ENCODE results near the gene CLIC3.

Gene CLIC3

DNA sequence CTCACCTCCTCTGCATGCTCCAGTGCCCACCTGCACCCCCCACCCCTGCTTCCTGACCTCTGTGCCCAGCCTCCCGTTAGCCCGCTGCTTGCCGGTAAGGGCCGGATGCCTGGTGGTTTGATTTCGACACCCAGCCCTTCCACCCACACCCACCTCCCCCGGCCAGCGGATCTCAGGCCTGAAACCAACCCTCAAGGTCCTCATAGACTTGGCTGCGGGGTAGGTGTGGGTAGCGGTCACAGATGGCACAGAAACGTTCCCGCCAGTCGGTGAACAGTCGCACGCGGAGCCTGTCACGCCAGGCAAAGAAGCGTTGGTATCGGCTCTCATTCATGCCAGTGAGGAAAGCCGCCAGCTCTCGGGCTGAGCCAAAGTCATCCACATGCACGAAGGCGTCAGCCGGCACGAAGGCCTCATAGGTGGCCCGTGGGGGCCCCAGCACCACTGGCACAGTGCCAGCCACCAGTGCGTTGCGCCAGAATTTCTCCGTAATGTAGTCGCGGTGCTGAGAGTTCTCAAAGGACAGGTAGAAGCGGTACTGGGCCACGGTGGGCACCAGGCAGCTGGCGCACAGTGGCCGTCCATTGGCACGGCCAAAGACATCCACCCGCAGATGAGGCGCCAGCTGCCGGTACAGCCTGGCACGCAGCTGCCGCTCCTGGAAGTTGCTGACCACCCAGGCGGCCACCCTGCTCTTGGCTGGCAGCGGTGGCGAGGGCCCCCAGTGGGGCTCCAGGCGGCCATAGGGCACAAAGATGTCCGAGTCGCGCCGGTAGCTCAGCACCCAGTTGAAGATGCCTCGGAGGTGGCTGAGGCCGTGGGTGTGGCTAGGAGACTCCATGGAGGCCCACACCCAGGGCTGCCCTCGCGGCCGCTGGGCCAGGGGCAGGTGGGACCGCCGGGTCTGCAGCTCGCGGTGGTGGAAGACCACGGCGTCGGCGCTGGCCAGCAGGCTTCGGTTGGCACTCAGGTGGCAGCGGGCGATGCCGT, 34.5 kb upstream of the CLIC3 start:
- DNase-seq (ENCODE audit: low spot score) = no peak

DNA sequence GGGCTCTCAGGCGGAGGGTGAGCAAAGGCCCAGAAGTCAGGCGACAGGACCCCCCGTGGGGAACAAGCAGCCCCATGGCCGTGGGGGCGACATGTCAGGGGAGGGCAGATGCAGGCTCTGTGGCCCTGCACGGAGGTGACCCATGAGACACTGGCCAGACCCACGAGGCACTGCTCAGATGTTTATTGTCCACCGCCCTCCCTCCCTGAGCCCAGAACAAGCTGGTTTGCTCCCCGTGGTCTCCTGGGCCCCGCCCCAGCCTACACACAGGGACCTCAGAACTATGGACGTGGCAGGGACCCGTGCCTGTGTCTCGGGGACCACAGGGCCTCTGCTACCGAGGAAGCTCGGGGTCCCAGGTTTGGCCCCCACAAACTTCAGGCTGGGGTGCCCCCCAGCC, 33.6 kb upstream of the CLIC3 start:
- no peak for DNase-seq (ENCODE audit: low spot score)

DNA sequence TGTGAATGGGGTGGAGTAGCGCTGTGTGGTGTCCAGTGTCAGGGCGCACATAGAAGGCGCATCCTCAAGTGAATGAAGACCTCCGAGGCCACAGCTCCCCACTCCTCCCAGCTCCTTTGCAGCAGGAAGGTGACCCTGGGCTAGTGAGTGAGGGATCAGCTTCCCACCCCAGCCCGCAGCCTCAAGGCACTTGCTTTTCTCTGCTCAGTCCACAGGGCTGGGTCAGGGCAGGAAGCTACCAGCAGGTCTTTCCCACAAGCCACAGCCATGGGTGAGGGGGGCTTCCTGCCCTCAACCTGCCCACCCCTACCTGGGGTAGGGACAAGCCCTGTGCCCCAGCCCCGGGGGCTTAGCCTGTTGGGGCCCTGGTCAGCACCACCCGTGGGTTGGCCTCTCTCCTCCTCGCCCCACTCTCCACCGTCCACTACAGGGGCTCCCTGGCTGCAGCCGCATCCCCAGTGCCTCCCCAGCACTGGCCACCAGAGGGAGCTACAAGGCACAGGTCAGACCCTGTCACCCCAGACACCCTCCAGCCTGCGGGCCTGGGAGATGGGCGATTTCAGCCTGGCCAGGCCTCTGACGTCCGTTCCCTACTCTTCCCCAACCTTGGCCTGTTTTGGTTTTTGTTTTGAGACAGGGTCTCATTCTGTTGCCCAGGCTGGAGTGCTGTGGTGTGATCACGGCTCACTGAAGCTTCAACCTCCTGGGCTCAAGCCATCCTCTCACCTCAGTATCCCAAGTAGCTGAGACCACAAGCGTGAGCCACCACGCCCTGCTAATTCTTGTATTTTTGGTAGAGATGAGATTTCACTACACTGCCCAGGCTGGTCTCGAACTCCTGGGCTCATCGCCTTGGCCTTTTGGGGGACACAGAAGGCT, 32.9 kb upstream of the CLIC3 start:
- DNase-seq (ENCODE audit: low spot score) = peak; percentile 68

DNA sequence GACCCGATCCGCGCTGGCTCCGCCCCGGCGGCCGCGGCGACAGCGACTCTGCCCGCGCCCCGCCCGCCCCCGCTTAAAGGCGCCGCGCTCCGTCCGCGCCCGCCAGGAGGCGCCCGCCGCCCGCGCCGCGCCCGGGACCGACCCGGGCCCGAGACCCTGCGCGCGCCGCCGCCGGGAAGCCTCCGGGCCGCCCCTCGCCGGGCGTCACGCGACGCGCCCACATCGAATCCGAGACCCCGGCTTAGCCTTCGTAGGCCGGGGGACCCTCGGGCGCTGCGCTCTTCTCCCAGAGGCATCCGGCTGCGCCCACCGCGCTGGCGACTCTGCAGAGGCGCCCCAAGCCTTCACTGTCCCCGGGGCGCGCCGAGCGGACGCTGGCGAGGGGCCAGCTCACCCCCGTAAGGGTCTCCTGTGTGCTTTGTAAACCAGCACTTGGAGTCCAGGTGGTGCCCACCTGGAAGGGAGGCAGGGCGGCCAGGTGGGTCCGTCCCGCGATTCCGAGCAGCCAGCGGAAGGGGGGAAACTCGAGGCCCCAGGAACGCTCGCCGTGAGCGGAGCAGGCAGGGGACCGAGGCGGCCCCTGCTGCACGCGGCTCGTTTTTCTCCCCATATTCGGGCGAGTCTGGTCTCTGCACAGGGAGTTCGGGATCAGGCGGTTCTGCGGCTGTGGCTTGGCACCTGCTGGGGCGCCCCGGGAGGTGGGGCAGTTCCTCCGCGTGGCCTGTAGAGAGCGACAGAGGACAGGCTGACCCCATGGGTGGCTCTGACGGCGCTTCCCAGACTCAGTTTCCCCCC, 32.1 kb upstream of the CLIC3 start:
- DNase-seq (ENCODE audit: low spot score) = peak; percentile 62

DNA sequence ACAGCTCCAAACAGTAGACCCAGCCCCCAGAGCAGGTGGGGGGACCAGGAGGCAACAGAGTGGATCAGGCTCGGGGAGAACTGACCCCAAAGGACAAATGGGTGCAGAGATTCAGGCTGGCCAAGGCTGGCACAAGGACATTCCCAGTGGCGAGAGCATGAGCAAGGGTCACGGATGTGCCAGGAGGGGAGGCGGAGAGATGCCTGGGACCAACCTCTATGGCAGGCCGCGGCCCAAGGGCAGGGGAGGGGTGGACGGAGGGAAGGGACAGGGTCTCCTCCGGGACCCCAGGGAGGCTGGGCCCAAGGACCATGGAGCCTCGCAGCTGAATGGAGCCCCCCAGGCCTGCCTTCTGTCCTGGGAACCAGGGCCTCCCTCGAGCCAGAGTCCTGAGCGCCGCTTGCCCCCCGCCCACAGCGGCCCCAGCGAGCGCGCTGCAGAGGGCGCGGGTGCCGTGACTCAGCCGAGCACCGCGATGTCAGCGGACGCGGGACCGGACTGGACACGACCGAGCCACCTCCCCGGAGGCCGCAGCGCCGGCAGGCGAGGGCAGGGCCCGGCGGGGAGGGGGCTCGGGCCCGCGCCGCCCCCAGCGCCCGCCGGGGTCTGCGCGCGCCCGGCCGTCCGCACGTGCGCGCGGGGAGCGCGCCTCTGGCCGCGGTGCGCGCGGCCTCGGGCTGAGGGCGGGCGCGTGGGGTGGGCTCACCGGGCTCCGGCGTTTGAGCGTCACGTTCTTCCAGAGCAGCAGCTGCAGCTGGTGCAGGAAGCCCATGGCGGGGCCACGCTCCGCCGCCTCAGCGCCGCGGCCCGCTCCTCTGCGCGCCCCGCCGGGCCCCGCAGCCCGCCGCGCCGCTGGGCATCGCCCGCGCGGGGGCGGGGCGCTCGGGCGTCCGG, 31.2 kb upstream of the CLIC3 start, which contains the start of gene ABCA2:
ABCA2 (minus strand) TSS at position 869 of the 894 bp plus-strand sequence; CDS start at position 772, 97 bp downstream.
- DNase-seq (ENCODE audit: low spot score) = no peak

DNA sequence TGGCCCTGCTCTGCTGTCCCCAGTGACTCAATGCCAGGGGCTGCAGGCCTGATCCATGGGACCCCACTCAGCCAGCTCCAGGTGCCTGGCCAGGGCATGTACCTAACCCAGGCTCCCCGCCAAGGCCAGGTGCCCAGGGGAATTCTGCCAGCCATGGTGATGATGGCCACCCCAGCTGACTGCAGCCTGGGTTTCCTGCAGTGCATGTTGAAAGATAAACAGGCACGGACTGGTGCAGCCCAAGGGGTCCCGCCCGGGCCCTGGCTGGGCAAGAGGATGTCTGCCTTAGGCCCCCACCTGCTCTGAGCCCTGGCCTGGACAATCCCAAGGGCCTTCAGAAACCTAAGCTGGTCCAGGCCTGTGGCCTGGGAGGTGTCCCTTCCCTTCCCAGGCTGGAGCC, 30.5 kb upstream of the CLIC3 start:
- DNase-seq (ENCODE audit: low spot score) = no peak

DNA sequence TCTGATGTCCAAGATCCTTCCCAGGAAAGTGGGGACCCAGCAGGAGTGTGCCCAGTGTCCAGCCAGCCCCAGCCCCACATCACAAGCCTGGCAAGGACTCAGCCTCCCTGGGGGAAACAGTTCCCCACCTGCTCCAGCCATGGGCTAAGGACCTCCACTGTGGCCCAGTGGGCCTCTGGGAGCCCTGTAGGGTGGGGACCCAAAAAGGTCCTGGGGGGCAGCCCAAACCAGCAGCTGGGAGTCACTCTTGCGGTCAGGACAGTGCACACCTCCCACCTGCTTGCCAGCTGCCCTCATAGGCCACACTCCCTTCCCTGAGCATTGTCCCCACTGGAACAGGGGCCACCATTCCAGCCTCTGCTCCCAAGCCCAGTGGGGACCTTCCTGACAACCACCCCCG, 30.0 kb upstream of the CLIC3 start:
- DNase-seq (ENCODE audit: low spot score) = no peak

DNA sequence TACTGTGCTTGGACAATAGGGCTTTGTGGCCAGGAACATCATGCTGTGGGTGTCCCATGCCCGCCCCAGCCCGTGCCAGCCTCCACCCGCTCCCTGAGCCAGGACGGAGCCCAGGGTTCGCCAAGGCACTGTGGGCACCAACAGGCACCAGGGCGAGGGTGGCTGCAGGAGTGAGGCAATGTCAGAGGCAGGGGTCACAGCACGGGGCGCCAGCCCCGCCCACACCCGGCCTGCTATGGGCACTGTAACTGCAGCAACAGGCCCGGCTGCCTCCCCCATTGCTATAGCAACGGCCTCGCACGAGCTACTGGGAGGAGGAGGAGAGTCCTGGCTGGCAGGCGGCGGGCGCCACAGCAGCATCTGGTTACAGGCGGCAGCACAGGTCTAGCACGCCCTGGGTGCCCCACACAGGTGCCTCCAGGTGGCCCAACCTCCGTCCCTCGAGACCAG, 29.2 kb upstream of the CLIC3 start:
- no peak for DNase-seq (ENCODE audit: low spot score)

DNA sequence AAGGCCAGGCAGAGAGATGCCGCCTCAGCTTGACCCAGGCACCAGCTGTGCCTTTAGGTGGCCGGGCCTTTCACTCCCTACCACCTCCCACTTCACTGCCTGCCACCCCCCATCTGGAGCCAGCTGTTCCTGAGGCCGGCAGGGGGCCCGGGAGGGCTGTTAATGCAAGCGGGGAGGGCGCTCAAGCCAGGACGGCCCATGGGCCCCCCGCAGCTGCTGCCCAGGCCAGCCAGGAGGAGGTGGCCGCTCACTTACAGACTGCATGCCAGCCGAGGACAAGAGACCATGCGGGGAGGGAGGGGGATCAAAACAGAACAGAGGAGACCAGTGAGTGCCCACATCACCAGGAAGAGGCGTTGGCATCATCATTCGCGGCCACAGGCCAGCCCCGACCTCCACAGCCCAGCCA, 27.2 kb upstream of the CLIC3 start:
- DNase-seq (ENCODE audit: low spot score) = no peak

DNA sequence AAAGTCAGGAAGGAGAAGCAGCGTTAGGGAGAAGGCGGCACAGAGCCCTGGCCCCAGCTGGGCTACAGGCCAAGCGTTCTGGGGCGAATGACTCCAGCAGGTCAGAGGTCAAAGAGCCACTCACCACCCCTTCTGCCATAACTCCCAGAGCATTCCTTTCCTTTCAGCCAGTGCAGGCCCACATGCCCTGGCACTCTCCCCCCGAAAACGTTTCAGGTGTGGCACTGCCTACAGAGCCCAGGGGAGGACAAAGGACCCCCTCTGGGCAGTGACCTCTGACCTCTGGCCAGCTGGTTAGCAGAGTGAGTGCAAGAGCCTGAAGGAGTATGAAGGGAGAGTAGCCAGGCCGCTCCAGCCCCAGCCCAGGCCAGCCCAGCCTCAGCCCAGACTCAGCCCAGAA, 26.8 kb upstream of the CLIC3 start:
- DNase-seq (ENCODE audit: low spot score) = no peak

DNA sequence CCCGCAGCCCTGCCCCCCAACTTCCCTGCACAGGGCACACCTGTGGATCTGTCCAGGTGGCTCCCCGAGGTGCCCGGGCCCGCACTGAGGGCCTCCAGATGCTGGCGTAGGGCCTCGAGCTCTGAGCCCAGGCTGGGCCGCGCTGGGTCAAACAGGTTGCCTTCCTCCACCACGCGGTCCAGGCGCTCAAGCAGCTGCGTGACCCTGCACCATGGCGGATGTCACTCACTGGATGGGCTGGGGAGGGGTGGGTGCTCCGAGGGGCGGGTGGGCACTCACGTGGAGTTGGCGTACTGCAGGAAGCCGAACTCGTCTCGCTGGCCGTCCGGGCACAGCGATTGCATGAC, 26.3 kb upstream of the CLIC3 start:
- no peak for DNase-seq (ENCODE audit: low spot score)

DNA sequence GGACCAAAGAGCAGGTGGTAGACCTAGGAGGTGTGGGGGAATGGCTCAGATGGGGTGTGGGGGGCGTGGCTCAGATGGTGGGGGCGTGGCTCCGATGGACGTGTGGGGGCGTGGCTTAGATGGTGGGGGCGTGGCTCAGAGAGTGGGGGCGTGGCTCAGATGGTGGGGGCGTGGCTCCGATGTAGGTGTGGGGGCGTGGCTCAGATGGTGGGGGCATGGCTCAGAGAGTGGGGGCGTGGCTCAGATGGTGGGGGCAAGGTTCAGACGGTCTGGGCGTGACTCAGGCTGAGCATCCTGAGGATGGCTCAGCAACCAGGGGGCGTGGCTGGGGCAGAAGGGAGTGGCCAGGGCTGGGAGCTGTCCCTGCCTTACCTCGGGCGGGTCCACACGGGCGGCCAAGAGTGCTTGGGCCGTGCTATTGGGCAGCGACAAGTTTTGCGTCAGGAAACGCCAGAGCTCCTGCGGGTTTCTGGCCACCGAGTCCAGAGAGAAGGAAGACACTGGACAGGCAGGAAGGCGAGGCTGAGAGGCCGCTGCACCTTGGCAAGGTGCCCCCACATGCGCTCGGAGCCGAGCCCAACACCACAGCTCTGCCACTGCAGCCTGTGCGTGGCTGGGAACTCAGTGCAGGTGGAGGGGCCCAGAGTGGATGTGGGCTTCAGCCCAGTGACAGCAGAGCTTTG, 25.8 kb upstream of the CLIC3 start:
- peak; percentile 69 for DNase-seq (ENCODE audit: low spot score)

DNA sequence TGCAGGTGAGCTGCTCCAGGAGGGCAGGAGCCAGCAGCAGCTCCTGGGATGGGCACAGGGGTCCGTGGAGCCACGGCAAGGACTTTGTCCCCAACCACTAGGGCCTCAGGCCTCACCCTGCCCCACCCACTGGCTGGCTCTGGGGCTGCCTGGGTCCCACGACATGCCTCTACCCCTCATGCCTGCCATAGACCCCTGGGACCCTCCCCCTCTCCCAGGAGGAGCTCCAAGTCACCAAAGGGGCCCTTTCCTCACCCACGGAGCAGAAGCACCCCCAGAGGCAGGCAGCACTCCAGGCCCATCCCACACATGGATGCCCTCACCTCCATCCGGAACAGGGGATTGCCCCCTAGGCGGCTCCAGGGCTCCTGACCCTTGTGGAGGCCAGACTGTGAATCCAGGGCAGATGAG, 25.2 kb upstream of the CLIC3 start:
- DNase-seq (ENCODE audit: low spot score) = no peak

DNA sequence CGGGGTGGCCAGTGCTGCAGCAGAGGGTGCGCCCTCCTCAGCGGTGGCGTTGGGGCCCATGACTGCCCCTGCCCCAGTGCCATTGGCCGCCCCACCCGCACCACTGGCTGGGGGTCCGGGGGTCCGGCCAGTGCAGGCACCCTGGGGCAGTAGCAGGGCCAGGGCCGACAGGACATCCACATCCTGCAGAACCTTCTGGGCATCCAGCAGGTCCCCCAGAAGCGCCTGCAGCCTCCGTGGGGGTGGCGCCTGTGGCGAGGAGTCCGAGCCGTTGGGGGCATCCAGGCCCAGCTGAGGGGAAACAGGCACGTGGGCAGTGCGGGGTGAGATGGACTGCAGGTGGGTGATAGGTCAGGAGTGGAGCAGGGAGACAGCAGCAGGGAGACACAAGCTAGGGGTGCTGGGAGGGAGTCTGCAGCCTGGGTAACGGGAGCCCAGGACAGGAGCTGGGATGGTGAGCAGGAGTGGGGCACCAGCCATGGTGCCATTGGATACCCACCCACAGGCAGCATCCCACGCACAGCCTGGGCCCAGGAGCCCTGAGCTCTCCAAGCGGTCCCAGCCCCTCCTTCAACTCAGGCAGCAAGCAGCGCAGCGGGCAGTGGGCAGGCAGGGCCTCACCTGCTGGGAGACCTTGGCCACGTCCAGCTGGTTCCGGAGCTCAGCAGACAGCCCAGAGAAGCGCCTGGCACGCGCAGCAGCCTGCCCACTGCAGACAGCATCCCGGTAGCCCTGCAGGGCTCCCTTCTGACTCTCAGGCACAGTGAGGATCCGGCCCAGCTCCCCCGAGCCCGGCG, 24.6 kb upstream of the CLIC3 start:
- DNase-seq (ENCODE audit: low spot score) = no peak

DNA sequence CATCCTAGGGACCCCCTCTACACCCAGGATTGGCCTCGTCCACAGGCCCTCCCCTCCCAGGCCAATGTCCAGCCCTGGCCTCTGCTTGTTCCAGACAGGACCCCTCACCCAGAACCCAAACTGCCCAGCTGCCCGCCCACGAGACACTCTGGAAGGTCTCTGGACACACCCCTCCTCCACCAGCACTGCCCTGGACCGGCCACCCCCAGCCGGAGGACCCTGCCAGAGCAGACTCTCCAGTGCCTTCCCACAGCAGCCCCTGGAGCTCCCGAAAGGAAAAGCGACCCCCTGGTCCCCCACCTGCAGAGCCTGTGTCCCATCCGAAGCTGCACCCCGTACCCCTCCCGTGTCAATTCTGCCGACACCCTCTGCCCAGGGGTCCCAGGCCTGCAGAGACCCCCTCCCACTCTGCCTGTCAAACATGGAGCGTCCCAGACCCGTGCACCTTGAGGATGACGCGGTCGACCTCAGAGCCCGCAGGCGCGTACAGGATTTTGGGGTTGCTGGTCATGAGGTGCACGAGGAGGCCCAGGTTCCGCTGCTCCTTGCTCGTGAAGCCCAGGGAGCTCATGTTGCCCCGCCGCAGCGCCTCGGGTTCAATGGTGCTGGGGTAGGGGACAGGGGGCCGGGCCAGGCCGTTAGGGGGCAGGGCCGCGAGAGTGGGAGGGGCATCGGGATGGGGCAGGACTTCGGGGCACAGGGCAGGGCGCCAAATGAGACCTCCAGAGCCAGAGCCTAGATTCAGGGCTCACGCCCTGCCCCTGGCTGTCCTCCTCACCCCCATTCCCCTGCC, 23.7 kb upstream of the CLIC3 start:
- DNase-seq (ENCODE audit: low spot score) = no peak

DNA sequence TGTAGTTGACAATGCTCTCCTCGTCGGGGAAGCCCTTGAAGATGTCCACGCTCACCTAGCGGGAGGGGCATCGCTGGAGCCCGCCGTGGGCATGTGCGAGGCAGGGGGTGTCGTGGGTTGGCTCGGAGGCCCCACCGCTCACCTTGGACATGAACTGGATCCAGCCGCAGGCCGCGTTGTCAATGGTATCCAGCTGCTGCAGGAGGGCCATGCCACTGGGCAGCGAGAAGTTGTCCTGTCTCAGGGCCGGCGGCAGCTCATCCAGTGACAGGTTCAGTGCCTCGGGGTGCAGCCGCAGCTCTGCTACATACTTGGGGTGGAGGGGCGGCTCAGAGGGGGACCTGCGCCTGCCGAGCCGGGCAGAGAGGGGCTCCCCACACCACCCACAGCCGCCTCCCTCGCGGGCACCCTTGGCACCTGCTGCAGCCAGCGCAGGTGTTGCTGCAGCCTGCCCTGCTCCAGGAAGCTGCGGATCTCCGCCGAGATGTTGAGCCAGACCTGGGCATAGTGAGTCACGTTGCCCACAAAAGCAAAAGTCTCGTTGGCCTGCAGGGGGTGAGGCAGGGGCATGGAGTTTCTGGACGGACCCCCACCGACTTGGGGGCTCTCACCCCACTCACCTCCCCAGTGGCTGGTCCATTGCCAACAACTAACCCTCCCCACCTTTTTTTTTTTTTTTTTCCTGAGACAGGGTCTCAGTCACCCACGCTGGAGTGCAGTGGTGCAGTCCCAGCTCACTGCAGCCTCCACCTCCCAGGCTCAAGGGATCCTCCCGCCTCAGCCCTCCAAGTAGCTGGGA, 22.6 kb upstream of the CLIC3 start:
- DNase-seq (ENCODE audit: low spot score) = no peak

DNA sequence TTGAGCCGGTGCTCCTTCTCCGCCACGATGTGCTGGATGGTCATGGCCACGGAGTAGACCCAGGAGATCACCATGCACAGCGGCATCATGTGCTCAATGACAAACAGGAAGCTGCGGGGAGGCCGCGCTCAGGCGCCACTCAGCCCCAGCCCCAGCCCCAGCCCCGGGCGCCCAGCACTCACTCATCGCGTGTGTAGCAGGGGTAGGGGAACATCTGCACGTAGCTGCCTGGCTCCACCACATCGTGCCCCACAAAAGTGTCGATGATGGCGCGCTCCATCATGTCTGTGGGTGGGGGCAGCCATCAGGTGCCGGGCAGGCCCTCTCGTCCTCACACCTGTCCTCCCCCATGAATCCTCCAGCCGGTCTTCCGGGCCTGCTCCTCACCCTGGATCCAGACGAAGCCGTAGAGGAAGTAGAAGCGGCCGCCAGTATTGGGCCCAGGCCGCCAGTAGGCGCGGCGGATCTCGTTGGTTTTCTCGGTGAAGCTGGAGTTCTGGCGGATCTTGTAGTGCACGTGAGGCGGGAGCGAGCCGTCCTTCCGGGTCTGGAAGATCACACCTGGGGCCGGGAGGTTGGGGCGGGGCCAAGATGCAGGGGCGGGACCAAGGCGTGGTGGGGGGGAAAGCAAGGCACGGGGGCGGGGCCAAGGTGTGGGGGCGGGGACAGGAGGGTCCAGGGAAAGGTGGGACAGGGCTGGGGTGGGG, 21.6 kb upstream of the CLIC3 start:
- no peak for DNase-seq (ENCODE audit: low spot score)

All from CD4-positive, alpha-beta T cell treated with Interleukin-15 for 4 hours (primary cell).